ENCODE results near the gene C6orf47. TPM values are rescaled to one million over a fixed set of nuclear protein-coding genes. Genes with fewer than 3 reads are reported as not detected.

Gene C6orf47
- total and polyA plus RNA-seq, 4 donors: 2.0 to 10.8 (median 7.4) TPM

DNA sequence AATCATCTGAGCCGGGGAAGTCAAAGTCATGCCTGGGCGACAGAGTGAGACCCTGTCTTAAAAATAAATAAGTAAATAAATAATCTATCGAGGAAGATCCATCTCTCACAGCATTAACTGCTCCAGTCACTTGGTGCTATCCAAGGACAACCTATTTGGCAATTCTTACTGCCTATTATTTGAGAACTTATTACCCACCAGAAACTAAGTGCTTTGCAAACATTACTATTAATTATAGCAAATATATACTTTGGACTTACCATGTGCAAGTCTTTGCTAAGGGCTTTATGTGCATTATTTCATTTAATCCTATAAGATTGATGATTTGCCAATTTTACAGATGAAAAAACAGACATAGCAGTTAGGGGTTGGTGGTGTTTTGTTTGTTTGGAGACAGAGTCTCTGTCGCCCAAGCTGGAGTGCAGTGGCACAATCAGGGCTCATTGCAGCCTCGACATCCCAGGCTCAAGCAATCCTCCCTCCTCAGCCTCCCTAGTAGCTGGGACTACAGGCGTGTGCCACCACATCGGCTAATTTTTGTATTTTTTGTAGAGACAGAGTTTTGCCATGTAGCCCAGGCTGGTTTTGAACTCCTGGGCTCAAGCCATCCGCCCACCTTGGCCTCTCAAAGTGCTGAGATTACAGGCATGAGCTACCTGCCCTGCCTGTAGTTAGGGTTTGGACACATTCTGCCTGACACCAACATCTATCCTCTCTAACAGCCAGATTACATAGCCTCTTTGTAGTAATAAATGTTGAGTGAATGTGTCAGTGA is 5.8 kb downstream of the C6orf47 start:
- H3K4me3 ChIP-seq (ENCODE audit: low read depth in 1 of 3, low read length in 3 of 3): no peak overlapping the region
- H3K9me3 ChIP-seq (ENCODE audit: control insufficient read depth in 4 of 4, low read length in 3 of 4): no peaks in the 10 kb centered on the region
- H3K9ac ChIP-seq (ENCODE audit: low read depth in 1 of 2, low read length in 2 of 2): peak overlapping the region in 1 of 2 donors; percentile 75
- peaks cover 13 to 79% (median 65%) of the 10 kb centered on the region in 4 donors for H3K4me1 ChIP-seq (ENCODE audit: control insufficient read depth in 4 of 4, insufficient read depth in 4 of 4, low read length in 3 of 4)
- DNase-seq (ENCODE audit: low spot score): no peak
- WGBS: 79% methylated on average over 8 of the region's 8 CpGs
- TF ChIP-seq EGR1 (IDR thresholded peaks at IDR 0.05; ENCODE audit: low read depth in 2 of 2): no peak
- TF ChIP-seq, protein P1, sequence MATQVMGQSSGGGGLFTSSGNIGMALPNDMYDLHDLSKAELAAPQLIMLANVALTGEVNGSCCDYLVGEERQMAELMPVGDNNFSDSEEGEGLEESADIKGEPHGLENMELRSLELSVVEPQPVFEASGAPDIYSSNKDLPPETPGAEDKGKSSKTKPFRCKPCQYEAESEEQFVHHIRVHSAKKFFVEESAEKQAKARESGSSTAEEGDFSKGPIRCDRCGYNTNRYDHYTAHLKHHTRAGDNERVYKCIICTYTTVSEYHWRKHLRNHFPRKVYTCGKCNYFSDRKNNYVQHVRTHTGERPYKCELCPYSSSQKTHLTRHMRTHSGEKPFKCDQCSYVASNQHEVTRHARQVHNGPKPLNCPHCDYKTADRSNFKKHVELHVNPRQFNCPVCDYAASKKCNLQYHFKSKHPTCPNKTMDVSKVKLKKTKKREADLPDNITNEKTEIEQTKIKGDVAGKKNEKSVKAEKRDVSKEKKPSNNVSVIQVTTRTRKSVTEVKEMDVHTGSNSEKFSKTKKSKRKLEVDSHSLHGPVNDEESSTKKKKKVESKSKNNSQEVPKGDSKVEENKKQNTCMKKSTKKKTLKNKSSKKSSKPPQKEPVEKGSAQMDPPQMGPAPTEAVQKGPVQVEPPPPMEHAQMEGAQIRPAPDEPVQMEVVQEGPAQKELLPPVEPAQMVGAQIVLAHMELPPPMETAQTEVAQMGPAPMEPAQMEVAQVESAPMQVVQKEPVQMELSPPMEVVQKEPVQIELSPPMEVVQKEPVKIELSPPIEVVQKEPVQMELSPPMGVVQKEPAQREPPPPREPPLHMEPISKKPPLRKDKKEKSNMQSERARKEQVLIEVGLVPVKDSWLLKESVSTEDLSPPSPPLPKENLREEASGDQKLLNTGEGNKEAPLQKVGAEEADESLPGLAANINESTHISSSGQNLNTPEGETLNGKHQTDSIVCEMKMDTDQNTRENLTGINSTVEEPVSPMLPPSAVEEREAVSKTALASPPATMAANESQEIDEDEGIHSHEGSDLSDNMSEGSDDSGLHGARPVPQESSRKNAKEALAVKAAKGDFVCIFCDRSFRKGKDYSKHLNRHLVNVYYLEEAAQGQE (IDR thresholded peaks at IDR 0.05): no peak
- TF ChIP-seq YY1 (IDR thresholded peaks at IDR 0.05): no peak
- no peak for TF ChIP-seq TAF1 (conservative IDR thresholded peaks at IDR 0.05)
- TF ChIP-seq HNF4G (IDR thresholded peaks at IDR 0.05): no peak
- TF ChIP-seq JUND (IDR thresholded peaks at IDR 0.05): no peak
- TF ChIP-seq GABPA (IDR thresholded peaks at IDR 0.05 in 1 of 2, conservative IDR thresholded peaks at IDR 0.05 in 1 of 2): no peak
- H3K36me3 ChIP-seq (ENCODE audit: control insufficient read depth in 4 of 4, insufficient read depth in 3 of 4, low read depth in 1 of 4, low read length in 3 of 4): peaks cover 0 to 6% (median 3%) of the 10 kb centered on the region in 4 donors
- H3K27ac ChIP-seq (ENCODE audit: low read depth in 1 of 2, low read length in 2 of 2): peak overlapping the region; percentile 80 to 86
- H3K27me3 ChIP-seq (ENCODE audit: control insufficient read depth in 4 of 4, insufficient read depth in 4 of 4, low read length in 3 of 4): no peaks in the 10 kb centered on the region

DNA sequence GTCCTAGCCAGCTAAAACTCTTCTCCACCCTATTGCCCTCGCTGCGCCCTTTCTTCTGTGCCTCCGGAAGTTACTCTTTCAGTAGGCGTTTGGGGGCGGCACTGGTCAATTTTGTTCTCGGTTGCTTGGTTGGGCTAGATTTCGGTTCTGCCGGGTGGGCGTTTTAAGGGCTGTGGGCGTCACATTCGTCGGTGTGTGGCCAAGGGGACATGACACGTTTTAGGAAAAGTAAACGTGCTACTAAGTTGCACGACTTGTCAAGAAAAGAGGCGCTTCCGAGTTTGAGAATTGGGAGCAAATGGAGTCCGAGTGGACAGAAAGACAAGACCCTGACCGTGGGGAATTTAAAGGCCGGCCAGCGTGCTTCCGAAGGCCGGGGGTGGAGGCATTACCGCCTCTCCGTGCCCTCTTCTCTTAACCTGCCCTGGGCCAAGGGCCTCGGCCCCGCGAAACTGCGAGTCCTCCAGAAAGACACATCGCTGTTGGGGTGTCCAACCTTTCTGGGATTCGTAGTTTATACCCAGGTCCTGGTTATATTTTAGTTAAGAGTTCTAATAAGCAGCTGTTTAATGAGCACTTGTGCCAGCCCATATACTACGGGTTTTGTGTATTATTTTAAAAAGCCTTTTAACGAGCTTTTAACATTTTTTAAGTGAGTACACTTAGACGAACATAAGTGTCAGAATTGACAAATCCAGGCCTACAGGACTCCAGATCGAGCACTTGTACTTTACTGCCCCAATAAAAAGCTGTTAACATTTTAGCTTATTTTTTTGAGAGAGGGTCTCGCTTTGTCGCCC is 7.5 kb downstream of the C6orf47 start:
- no peaks in the 10 kb centered on the region for H3K9me3 ChIP-seq (ENCODE audit: control insufficient read depth in 4 of 4, low read length in 3 of 4)
- H3K27me3 ChIP-seq (ENCODE audit: control insufficient read depth in 4 of 4, insufficient read depth in 4 of 4, low read length in 3 of 4): no peaks in the 10 kb centered on the region
- peak overlapping the region; percentile 91 to 97 for H3K9ac ChIP-seq (ENCODE audit: low read depth in 1 of 2, low read length in 2 of 2)
- H3K4me1 ChIP-seq (ENCODE audit: control insufficient read depth in 4 of 4, insufficient read depth in 4 of 4, low read length in 3 of 4): peaks cover under 1 to 62% (median 48%) of the 10 kb centered on the region in 4 donors
- DNase-seq (ENCODE audit: low spot score): no peak
- peak overlapping the region; percentile 93 to 99 for H3K27ac ChIP-seq (ENCODE audit: low read depth in 1 of 2, low read length in 2 of 2)
- H3K4me3 ChIP-seq (ENCODE audit: low read depth in 1 of 3, low read length in 3 of 3): peak overlapping the region; percentile 67 to 93 (median 68)
- WGBS: 7% methylated on average over 37 of the region's 37 CpGs
- peaks cover 12 to 17% (median 15%) of the 10 kb centered on the region in 4 donors for H3K36me3 ChIP-seq (ENCODE audit: control insufficient read depth in 4 of 4, insufficient read depth in 3 of 4, low read depth in 1 of 4, low read length in 3 of 4)
- TF ChIP-seq, protein P2, sequence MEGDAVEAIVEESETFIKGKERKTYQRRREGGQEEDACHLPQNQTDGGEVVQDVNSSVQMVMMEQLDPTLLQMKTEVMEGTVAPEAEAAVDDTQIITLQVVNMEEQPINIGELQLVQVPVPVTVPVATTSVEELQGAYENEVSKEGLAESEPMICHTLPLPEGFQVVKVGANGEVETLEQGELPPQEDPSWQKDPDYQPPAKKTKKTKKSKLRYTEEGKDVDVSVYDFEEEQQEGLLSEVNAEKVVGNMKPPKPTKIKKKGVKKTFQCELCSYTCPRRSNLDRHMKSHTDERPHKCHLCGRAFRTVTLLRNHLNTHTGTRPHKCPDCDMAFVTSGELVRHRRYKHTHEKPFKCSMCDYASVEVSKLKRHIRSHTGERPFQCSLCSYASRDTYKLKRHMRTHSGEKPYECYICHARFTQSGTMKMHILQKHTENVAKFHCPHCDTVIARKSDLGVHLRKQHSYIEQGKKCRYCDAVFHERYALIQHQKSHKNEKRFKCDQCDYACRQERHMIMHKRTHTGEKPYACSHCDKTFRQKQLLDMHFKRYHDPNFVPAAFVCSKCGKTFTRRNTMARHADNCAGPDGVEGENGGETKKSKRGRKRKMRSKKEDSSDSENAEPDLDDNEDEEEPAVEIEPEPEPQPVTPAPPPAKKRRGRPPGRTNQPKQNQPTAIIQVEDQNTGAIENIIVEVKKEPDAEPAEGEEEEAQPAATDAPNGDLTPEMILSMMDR (IDR thresholded peaks at IDR 0.05; ENCODE audit: low read depth, low read length, missing input control): no peak
- TF ChIP-seq, protein P3, sequence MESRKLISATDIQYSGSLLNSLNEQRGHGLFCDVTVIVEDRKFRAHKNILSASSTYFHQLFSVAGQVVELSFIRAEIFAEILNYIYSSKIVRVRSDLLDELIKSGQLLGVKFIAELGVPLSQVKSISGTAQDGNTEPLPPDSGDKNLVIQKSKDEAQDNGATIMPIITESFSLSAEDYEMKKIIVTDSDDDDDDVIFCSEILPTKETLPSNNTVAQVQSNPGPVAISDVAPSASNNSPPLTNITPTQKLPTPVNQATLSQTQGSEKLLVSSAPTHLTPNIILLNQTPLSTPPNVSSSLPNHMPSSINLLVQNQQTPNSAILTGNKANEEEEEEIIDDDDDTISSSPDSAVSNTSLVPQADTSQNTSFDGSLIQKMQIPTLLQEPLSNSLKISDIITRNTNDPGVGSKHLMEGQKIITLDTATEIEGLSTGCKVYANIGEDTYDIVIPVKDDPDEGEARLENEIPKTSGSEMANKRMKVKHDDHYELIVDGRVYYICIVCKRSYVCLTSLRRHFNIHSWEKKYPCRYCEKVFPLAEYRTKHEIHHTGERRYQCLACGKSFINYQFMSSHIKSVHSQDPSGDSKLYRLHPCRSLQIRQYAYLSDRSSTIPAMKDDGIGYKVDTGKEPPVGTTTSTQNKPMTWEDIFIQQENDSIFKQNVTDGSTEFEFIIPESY (IDR thresholded peaks at IDR 0.05): peak; percentile 11
- TF ChIP-seq YY1 (IDR thresholded peaks at IDR 0.05): peak; percentile 89
- no peak for TF ChIP-seq JUND (IDR thresholded peaks at IDR 0.05)
- no peak for TF ChIP-seq FOXA2 (IDR thresholded peaks at IDR 0.05)
- TF ChIP-seq GABPA (IDR thresholded peaks at IDR 0.05 in 1 of 2, conservative IDR thresholded peaks at IDR 0.05 in 1 of 2): no peak
- peak in 1 of 2 donors; percentile 65 for TF ChIP-seq HNF4A (conservative IDR thresholded peaks at IDR 0.05)
- TF ChIP-seq RAD21 (IDR thresholded peaks at IDR 0.05): peak; percentile 30 to 45
- TF ChIP-seq, protein P4, sequence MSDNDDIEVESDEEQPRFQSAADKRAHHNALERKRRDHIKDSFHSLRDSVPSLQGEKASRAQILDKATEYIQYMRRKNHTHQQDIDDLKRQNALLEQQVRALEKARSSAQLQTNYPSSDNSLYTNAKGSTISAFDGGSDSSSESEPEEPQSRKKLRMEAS (IDR thresholded peaks at IDR 0.05): peak; percentile 5
- TF ChIP-seq, protein P1 (IDR thresholded peaks at IDR 0.05): peak; percentile 78
- TF ChIP-seq SP1 (IDR thresholded peaks at IDR 0.05): peak; percentile 89
- no peak for TF ChIP-seq HNF4G (IDR thresholded peaks at IDR 0.05)
- TF ChIP-seq NR2F2 (IDR thresholded peaks at IDR 0.05): peak; percentile 73
- TF ChIP-seq, protein P5, sequence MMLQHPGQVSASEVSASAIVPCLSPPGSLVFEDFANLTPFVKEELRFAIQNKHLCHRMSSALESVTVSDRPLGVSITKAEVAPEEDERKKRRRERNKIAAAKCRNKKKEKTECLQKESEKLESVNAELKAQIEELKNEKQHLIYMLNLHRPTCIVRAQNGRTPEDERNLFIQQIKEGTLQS (IDR thresholded peaks at IDR 0.05): no peak
- TF ChIP-seq FOXA1 (IDR thresholded peaks at IDR 0.05): no peak
- TF ChIP-seq TAF1 (conservative IDR thresholded peaks at IDR 0.05): peak; percentile 94
- peak; percentile 62 to 66 for TF ChIP-seq EGR1 (IDR thresholded peaks at IDR 0.05; ENCODE audit: low read depth in 2 of 2)

Data from liver (tissue), 9 donors.